ENCODE data around the gene FLNB. TPM values are rescaled to one million over a fixed set of nuclear protein-coding genes. Genes with fewer than 3 reads are reported as not detected.

The FLNB gene
- total RNA-seq, 2 donors from 2014 or later = 212 to 221 TPM

GRCh38 chr3:58058361-58059263 lies 50.4 kb downstream of the FLNB start:
- Histone ChIP-seq H3K27ac (ENCODE audit: low read depth, low read length) (no peak overlapping the region), H3K4me1 (ENCODE audit: control insufficient read depth, insufficient read depth, low read length) (peaks cover 23% of the 10 kb centered on the region), H3K27me3 (ENCODE audit: control insufficient read depth, insufficient read depth, low read length, poor library complexity, severe bottlenecking) (no peaks in the 10 kb centered on the region), H3K9me3 (ENCODE audit: control insufficient read depth, low read length) (no peaks in the 10 kb centered on the region), H3K36me3 (ENCODE audit: control insufficient read depth, insufficient read depth, low read length) (peaks cover 51% of the 10 kb centered on the region), H3K4me3 (ENCODE audit: low read length) (no peak overlapping the region), H3K9ac (ENCODE audit: extremely low read depth, low read length, poor library complexity, severe bottlenecking) (no peak overlapping the region)
- no peaks in the 10 kb centered on the region for H3K27me3 Mint-ChIP-seq (ENCODE audit: insufficient read depth)
- no peaks in the 10 kb centered on the region for H3K9me3 Mint-ChIP-seq
- TF ChIP-seq CTCF (conservative IDR thresholded peaks at IDR 0.05) = no peak
- no peak overlapping the region for H3K4me3 Mint-ChIP-seq
- H3K27ac Mint-ChIP-seq = peak overlapping the region; percentile 93
- DNase-seq = no peak
- 82 to 85% methylated on average over 8 of the region's 8 CpGs for WGBS, 2 experiments (ENCODE audit: insufficient coverage in 1 of 2, insufficient read length in 1 of 2)
- H3K36me3 Mint-ChIP-seq (ENCODE audit: low read depth) = peaks cover 25% of the 10 kb centered on the region
- peaks cover 45% of the 10 kb centered on the region for H3K4me1 Mint-ChIP-seq

GRCh38 chr3:58059349-58060321 lies 51.4 kb downstream of the FLNB start:
- Histone ChIP-seq H3K4me1 (ENCODE audit: control insufficient read depth, insufficient read depth, low read length) (peaks cover 23% of the 10 kb centered on the region), H3K9ac (ENCODE audit: extremely low read depth, low read length, poor library complexity, severe bottlenecking) (no peak overlapping the region), H3K36me3 (ENCODE audit: control insufficient read depth, insufficient read depth, low read length) (peaks cover 43% of the 10 kb centered on the region), H3K27me3 (ENCODE audit: control insufficient read depth, insufficient read depth, low read length, poor library complexity, severe bottlenecking) (no peaks in the 10 kb centered on the region), H3K4me3 (ENCODE audit: low read length) (no peak overlapping the region), H3K27ac (ENCODE audit: low read depth, low read length) (peak overlapping the region; percentile 15), H3K9me3 (ENCODE audit: control insufficient read depth, low read length) (no peaks in the 10 kb centered on the region)
- WGBS, 2 experiments (ENCODE audit: insufficient coverage in 1 of 2, insufficient read length in 1 of 2) = 85 to 87% methylated on average over 9 to 15 of the region's 15 CpGs
- Mint-ChIP-seq H3K27me3 (ENCODE audit: insufficient read depth) (no peaks in the 10 kb centered on the region), H3K4me3 (no peak overlapping the region), H3K9me3 (no peaks in the 10 kb centered on the region), H3K27ac (peak overlapping the region; percentile 93), H3K36me3 (ENCODE audit: low read depth) (peaks cover 25% of the 10 kb centered on the region), H3K4me1 (peaks cover 44% of the 10 kb centered on the region)
- TF ChIP-seq CTCF (conservative IDR thresholded peaks at IDR 0.05) = no peak
- no peak for DNase-seq

GRCh38 chr3:58062472-58062871 lies 54.2 kb downstream of the FLNB start:
- WGBS, 2 experiments (ENCODE audit: insufficient coverage in 1 of 2, insufficient read length in 1 of 2) = 89 to 92% methylated on average over 4 to 5 of the region's 5 CpGs
- peaks cover 14% of the 10 kb centered on the region for H3K36me3 Mint-ChIP-seq (ENCODE audit: low read depth)
- H3K4me1 Mint-ChIP-seq = peaks cover 69% of the 10 kb centered on the region
- no peak overlapping the region for H3K4me3 ChIP-seq (ENCODE audit: low read length)
- no peak for TF ChIP-seq CTCF (conservative IDR thresholded peaks at IDR 0.05)
- no peaks in the 10 kb centered on the region for H3K9me3 ChIP-seq (ENCODE audit: control insufficient read depth, low read length)
- DNase-seq = no peak
- H3K27ac ChIP-seq (ENCODE audit: low read depth, low read length) = no peak overlapping the region
- H3K27ac Mint-ChIP-seq = peak overlapping the region; percentile 65
- no peaks in the 10 kb centered on the region for H3K27me3 ChIP-seq (ENCODE audit: control insufficient read depth, insufficient read depth, low read length, poor library complexity, severe bottlenecking)
- H3K36me3 ChIP-seq (ENCODE audit: control insufficient read depth, insufficient read depth, low read length) = peaks cover 43% of the 10 kb centered on the region
- H3K27me3 Mint-ChIP-seq (ENCODE audit: insufficient read depth) = no peaks in the 10 kb centered on the region
- no peak overlapping the region for H3K4me3 Mint-ChIP-seq
- H3K9me3 Mint-ChIP-seq = no peaks in the 10 kb centered on the region
- H3K4me1 ChIP-seq (ENCODE audit: control insufficient read depth, insufficient read depth, low read length) = peaks cover 34% of the 10 kb centered on the region
- no peak overlapping the region for H3K9ac ChIP-seq (ENCODE audit: extremely low read depth, low read length, poor library complexity, severe bottlenecking)
